NT2/D1 (cell line): Measurements from ENCODE around the gene HRH2.

ENCODE experiments used
- SUZ12 ChIP-seq: IDR thresholded peaks from 2 replicates; pipeline ENCODE4 v1.6.1; 2011; ENCODE audit not compliant: insufficient read length, insufficient read depth; ENCODE audit errors: extremely low read depth
- YY1 ChIP-seq: IDR thresholded peaks from 2 replicates; pipeline ENCODE4 v1.6.1; 2011; ENCODE audit not compliant: insufficient read length, insufficient read depth
- ZNF274 ChIP-seq: IDR thresholded peaks from 2 replicates; pipeline ENCODE4 v1.6.1; 2011; ENCODE audit warnings: mild to moderate bottlenecking, low read depth, low read length

DNA sequence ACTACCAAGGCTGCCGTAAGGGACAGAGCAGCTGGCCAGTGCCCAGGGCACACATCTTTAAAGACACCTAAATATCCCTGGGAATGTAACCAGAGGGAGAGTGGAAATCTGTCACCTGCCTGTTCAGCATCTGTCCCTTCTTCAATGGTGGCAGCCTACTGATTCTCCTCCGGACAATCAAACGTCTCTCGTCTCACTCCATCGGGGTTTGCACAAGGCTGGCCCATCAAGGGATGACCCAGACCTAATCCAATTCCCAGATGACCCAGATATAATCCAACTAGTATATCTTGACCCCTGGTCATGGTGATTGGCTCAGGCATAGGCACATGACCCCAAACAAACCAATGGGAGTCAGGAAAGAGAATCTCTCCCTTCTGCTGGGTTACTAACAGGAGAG lies 93.5 kb downstream of the HRH2 start:
- TF ChIP-seq ZNF274 (no peak), YY1 (no peak), SUZ12 (no peak)
